Measurements from ENCODE around the gene DOHH.

GRCh38 chr19:3515891-3516422 lies 15.5 kb upstream of the DOHH start:
- no peak for TF ChIP-seq ESRRA (IDR thresholded peaks at IDR 0.05; ENCODE audit: borderline replicate concordance, low read depth)
- no peak for TF ChIP-seq YY1 (IDR thresholded peaks at IDR 0.05; ENCODE audit: borderline replicate concordance in 1 of 3, control insufficient read depth in 1 of 3, extremely low read depth in 1 of 3, insufficient read depth in 3 of 3, insufficient read length in 1 of 3, insufficient replicate concordance in 2 of 3, low read depth in 1 of 3, low read length in 2 of 3)
- no peak for TF ChIP-seq ZBTB12 (CRISPR knock-in tag; IDR thresholded peaks at IDR 0.05)
- TF ChIP-seq BMI1 (IDR thresholded peaks at IDR 0.05; ENCODE audit: low read length) = no peak
- TF ChIP-seq FOSL1 (tag; conservative IDR thresholded peaks at IDR 0.05) = no peak
- TF ChIP-seq ZKSCAN8 (CRISPR knock-in tag; IDR thresholded peaks at IDR 0.05) = no peak
- TF ChIP-seq POLR2A (conservative IDR thresholded peaks at IDR 0.05) = no peak
- no peak for TF ChIP-seq ESRRB (CRISPR knock-in tag; IDR thresholded peaks at IDR 0.05; ENCODE audit: borderline replicate concordance)
- TF ChIP-seq E2F4 (CRISPR knock-in tag; IDR thresholded peaks at IDR 0.05; ENCODE audit: low read depth) = no peak
- TF ChIP-seq CHD4 (IDR thresholded peaks at IDR 0.05; ENCODE audit: insufficient read depth, insufficient replicate concordance, low read depth, low read length, poor library complexity, severe bottlenecking) = no peak
- no peak for TF ChIP-seq FOXK1 (CRISPR knock-in tag; IDR thresholded peaks at IDR 0.05; ENCODE audit: borderline replicate concordance)
